Measurements from ENCODE around the gene PANK1. TPM values are rescaled to one million over a fixed set of nuclear protein-coding genes. Genes with fewer than 3 reads are reported as not detected.

PANK1 gene
- polyA plus RNA-seq, 4 donors = 13.1 to 27.7 (median 21.4) TPM

- H3K9me3 ChIP-seq (ENCODE audit: control insufficient read depth in 2 of 2, insufficient read depth in 1 of 2, low read depth in 1 of 2, low read length in 1 of 2) = no peaks in the 10 kb centered on the region
- no peaks in the 10 kb centered on the region for H3K27me3 ChIP-seq (ENCODE audit: control insufficient read depth in 3 of 3, insufficient read depth in 3 of 3, low read length in 3 of 3)
- H3K36me3 ChIP-seq (ENCODE audit: control insufficient read depth in 3 of 3, insufficient read depth in 2 of 3, low read depth in 1 of 3, low read length in 3 of 3) = peaks cover 0 to 11% (median 9%) of the 10 kb centered on the region in 3 donors
- H3K4me3 ChIP-seq (ENCODE audit: low read depth in 1 of 3, low read length in 3 of 3) = no peak overlapping the region
- 77 to 81% (median 80%) methylated on average over 3 of the region's 3 CpGs for WGBS, 3 donors
- peaks cover 0 to 8% (median 0%) of the 10 kb centered on the region in 3 donors for H3K4me1 ChIP-seq (ENCODE audit: control insufficient read depth in 3 of 3, insufficient read depth in 2 of 3, low read depth in 1 of 3, low read length in 2 of 3)
- H3K27ac ChIP-seq (ENCODE audit: low read depth in 1 of 3, low read length in 2 of 3) = no peak overlapping the region
- FAIRE-seq (no peak), DNase-seq (no peak)
These were observed 54.7 kb downstream of the PANK1 start for GRCh38 chr10:89590326-89590725.

GRCh38 chr10:89589101-89589720, 55.8 kb downstream of the PANK1 start:
- FAIRE-seq = no peak
- H3K4me1 ChIP-seq (ENCODE audit: control insufficient read depth in 3 of 3, insufficient read depth in 2 of 3, low read depth in 1 of 3, low read length in 2 of 3) = peaks cover 0 to 8% (median 0%) of the 10 kb centered on the region in 3 donors
- no peaks in the 10 kb centered on the region for H3K9me3 ChIP-seq (ENCODE audit: control insufficient read depth in 2 of 2, insufficient read depth in 1 of 2, low read depth in 1 of 2, low read length in 1 of 2)
- WGBS, 3 donors = 84 to 95% (median 94%) methylated on average over 5 of the region's 5 CpGs
- H3K36me3 ChIP-seq (ENCODE audit: control insufficient read depth in 3 of 3, insufficient read depth in 2 of 3, low read depth in 1 of 3, low read length in 3 of 3) = peaks cover 0 to 10% (median 9%) of the 10 kb centered on the region in 3 donors
- no peaks in the 10 kb centered on the region for H3K27me3 ChIP-seq (ENCODE audit: control insufficient read depth in 3 of 3, insufficient read depth in 3 of 3, low read length in 3 of 3)
- no peak overlapping the region for H3K27ac ChIP-seq (ENCODE audit: low read depth in 1 of 3, low read length in 2 of 3)
- no peak overlapping the region for H3K4me3 ChIP-seq (ENCODE audit: low read depth in 1 of 3, low read length in 3 of 3)
- DNase-seq = no peak

GRCh38 chr10:89588671-89589070, 56.4 kb downstream of the PANK1 start:
- WGBS, 3 donors = 93 to 96% (median 94%) methylated on average over 3 of the region's 3 CpGs
- Histone ChIP-seq H3K36me3 (ENCODE audit: control insufficient read depth in 3 of 3, insufficient read depth in 2 of 3, low read depth in 1 of 3, low read length in 3 of 3) (peaks cover 0 to 10% (median 9%) of the 10 kb centered on the region in 3 donors), H3K4me3 (ENCODE audit: low read depth in 1 of 3, low read length in 3 of 3) (no peak overlapping the region), H3K4me1 (ENCODE audit: control insufficient read depth in 3 of 3, insufficient read depth in 2 of 3, low read depth in 1 of 3, low read length in 2 of 3) (peaks cover 0 to 8% (median 0%) of the 10 kb centered on the region in 3 donors), H3K27me3 (ENCODE audit: control insufficient read depth in 3 of 3, insufficient read depth in 3 of 3, low read length in 3 of 3) (no peaks in the 10 kb centered on the region), H3K9me3 (ENCODE audit: control insufficient read depth in 2 of 2, insufficient read depth in 1 of 2, low read depth in 1 of 2, low read length in 1 of 2) (no peaks in the 10 kb centered on the region), H3K27ac (ENCODE audit: low read depth in 1 of 3, low read length in 2 of 3) (no peak overlapping the region)
- DNase-seq (no peak), FAIRE-seq (no peak)

- H3K4me1 ChIP-seq (ENCODE audit: control insufficient read depth in 3 of 3, insufficient read depth in 2 of 3, low read depth in 1 of 3, low read length in 2 of 3) = no peaks in the 10 kb centered on the region
- H3K27me3 ChIP-seq (ENCODE audit: control insufficient read depth in 3 of 3, insufficient read depth in 3 of 3, low read length in 3 of 3) = no peaks in the 10 kb centered on the region
- DNase-seq = no peak
- FAIRE-seq = no peak
- peaks cover 0 to 2% (median 0%) of the 10 kb centered on the region in 3 donors for H3K36me3 ChIP-seq (ENCODE audit: control insufficient read depth in 3 of 3, insufficient read depth in 2 of 3, low read depth in 1 of 3, low read length in 3 of 3)
- H3K9me3 ChIP-seq (ENCODE audit: control insufficient read depth in 2 of 2, insufficient read depth in 1 of 2, low read depth in 1 of 2, low read length in 1 of 2) = no peaks in the 10 kb centered on the region
- no peak overlapping the region for H3K4me3 ChIP-seq (ENCODE audit: low read depth in 1 of 3, low read length in 3 of 3)
- H3K27ac ChIP-seq (ENCODE audit: low read depth in 1 of 3, low read length in 2 of 3) = no peak overlapping the region
- WGBS, 3 donors = 92 to 97% (median 94%) methylated on average over 1 of the region's 1 CpG
These were observed 63.0 kb downstream of the PANK1 start for GRCh38 chr10:89582022-89582421.

GRCh38 chr10:89580243-89580642, 64.8 kb downstream of the PANK1 start:
- Histone ChIP-seq H3K27me3 (ENCODE audit: control insufficient read depth in 3 of 3, insufficient read depth in 3 of 3, low read length in 3 of 3) (no peaks in the 10 kb centered on the region), H3K4me1 (ENCODE audit: control insufficient read depth in 3 of 3, insufficient read depth in 2 of 3, low read depth in 1 of 3, low read length in 2 of 3) (no peaks in the 10 kb centered on the region), H3K9me3 (ENCODE audit: control insufficient read depth in 2 of 2, insufficient read depth in 1 of 2, low read depth in 1 of 2, low read length in 1 of 2) (no peaks in the 10 kb centered on the region), H3K36me3 (ENCODE audit: control insufficient read depth in 3 of 3, insufficient read depth in 2 of 3, low read depth in 1 of 3, low read length in 3 of 3) (peaks cover 0 to under 1% (median 0%) of the 10 kb centered on the region in 3 donors), H3K4me3 (ENCODE audit: low read depth in 1 of 3, low read length in 3 of 3) (no peak overlapping the region), H3K27ac (ENCODE audit: low read depth in 1 of 3, low read length in 2 of 3) (no peak overlapping the region)
- peak in 1 of 2 donors; percentile 25 for DNase-seq
- 82 to 89% (median 88%) methylated on average over 4 of the region's 4 CpGs for WGBS, 3 donors
- no peak for FAIRE-seq

GRCh38 chr10:89576696-89577095, 68.3 kb downstream of the PANK1 start:
- WGBS, 3 donors = 75 to 89% (median 87%) methylated on average over 2 of the region's 2 CpGs
- Histone ChIP-seq H3K4me1 (ENCODE audit: control insufficient read depth in 3 of 3, insufficient read depth in 2 of 3, low read depth in 1 of 3, low read length in 2 of 3) (no peaks in the 10 kb centered on the region), H3K36me3 (ENCODE audit: control insufficient read depth in 3 of 3, insufficient read depth in 2 of 3, low read depth in 1 of 3, low read length in 3 of 3) (no peaks in the 10 kb centered on the region), H3K27ac (ENCODE audit: low read depth in 1 of 3, low read length in 2 of 3) (no peak overlapping the region), H3K27me3 (ENCODE audit: control insufficient read depth in 3 of 3, insufficient read depth in 3 of 3, low read length in 3 of 3) (no peaks in the 10 kb centered on the region), H3K4me3 (ENCODE audit: low read depth in 1 of 3, low read length in 3 of 3) (no peak overlapping the region), H3K9me3 (ENCODE audit: control insufficient read depth in 2 of 2, insufficient read depth in 1 of 2, low read depth in 1 of 2, low read length in 1 of 2) (no peaks in the 10 kb centered on the region)
- FAIRE-seq = no peak
- no peak for DNase-seq

- no peaks in the 10 kb centered on the region for H3K36me3 ChIP-seq (ENCODE audit: control insufficient read depth in 3 of 3, insufficient read depth in 2 of 3, low read depth in 1 of 3, low read length in 3 of 3)
- WGBS, 3 donors = 92 to 95% (median 93%) methylated on average over 3 of the region's 3 CpGs
- no peaks in the 10 kb centered on the region for H3K4me1 ChIP-seq (ENCODE audit: control insufficient read depth in 3 of 3, insufficient read depth in 2 of 3, low read depth in 1 of 3, low read length in 2 of 3)
- FAIRE-seq = no peak
- H3K27me3 ChIP-seq (ENCODE audit: control insufficient read depth in 3 of 3, insufficient read depth in 3 of 3, low read length in 3 of 3) = no peaks in the 10 kb centered on the region
- DNase-seq = no peak
- H3K27ac ChIP-seq (ENCODE audit: low read depth in 1 of 3, low read length in 2 of 3) = no peak overlapping the region
- no peak overlapping the region for H3K4me3 ChIP-seq (ENCODE audit: low read depth in 1 of 3, low read length in 3 of 3)
- no peaks in the 10 kb centered on the region for H3K9me3 ChIP-seq (ENCODE audit: control insufficient read depth in 2 of 2, insufficient read depth in 1 of 2, low read depth in 1 of 2, low read length in 1 of 2)
These were observed 69.0 kb downstream of the PANK1 start for GRCh38 chr10:89576022-89576421.

GRCh38 chr10:89575031-89575430, 70.0 kb downstream of the PANK1 start:
- Histone ChIP-seq H3K36me3 (ENCODE audit: control insufficient read depth in 3 of 3, insufficient read depth in 2 of 3, low read depth in 1 of 3, low read length in 3 of 3) (no peaks in the 10 kb centered on the region), H3K27ac (ENCODE audit: low read depth in 1 of 3, low read length in 2 of 3) (no peak overlapping the region), H3K9me3 (ENCODE audit: control insufficient read depth in 2 of 2, insufficient read depth in 1 of 2, low read depth in 1 of 2, low read length in 1 of 2) (no peaks in the 10 kb centered on the region), H3K4me1 (ENCODE audit: control insufficient read depth in 3 of 3, insufficient read depth in 2 of 3, low read depth in 1 of 3, low read length in 2 of 3) (no peaks in the 10 kb centered on the region), H3K4me3 (ENCODE audit: low read depth in 1 of 3, low read length in 3 of 3) (no peak overlapping the region), H3K27me3 (ENCODE audit: control insufficient read depth in 3 of 3, insufficient read depth in 3 of 3, low read length in 3 of 3) (no peaks in the 10 kb centered on the region)
- DNase-seq (no peak), FAIRE-seq (no peak)

- no peaks in the 10 kb centered on the region for H3K27me3 ChIP-seq (ENCODE audit: control insufficient read depth in 3 of 3, insufficient read depth in 3 of 3, low read length in 3 of 3)
- no peaks in the 10 kb centered on the region for H3K4me1 ChIP-seq (ENCODE audit: control insufficient read depth in 3 of 3, insufficient read depth in 2 of 3, low read depth in 1 of 3, low read length in 2 of 3)
- H3K9me3 ChIP-seq (ENCODE audit: control insufficient read depth in 2 of 2, insufficient read depth in 1 of 2, low read depth in 1 of 2, low read length in 1 of 2) = no peaks in the 10 kb centered on the region
- H3K27ac ChIP-seq (ENCODE audit: low read depth in 1 of 3, low read length in 2 of 3) = no peak overlapping the region
- H3K4me3 ChIP-seq (ENCODE audit: low read depth in 1 of 3, low read length in 3 of 3) = no peak overlapping the region
- FAIRE-seq (no peak), DNase-seq (no peak)
- H3K36me3 ChIP-seq (ENCODE audit: control insufficient read depth in 3 of 3, insufficient read depth in 2 of 3, low read depth in 1 of 3, low read length in 3 of 3) = no peaks in the 10 kb centered on the region
- WGBS, 3 donors = 55 to 88% (median 73%) methylated on average over 1 of the region's 1 CpG
These were observed 70.7 kb downstream of the PANK1 start for GRCh38 chr10:89574368-89574767.

Data from small intestine (tissue), 7 donors.